ENCODE data around the gene EFCAB6. TPM values are rescaled to one million over a fixed set of nuclear protein-coding genes. Genes with fewer than 3 reads are reported as not detected.

EFCAB6 gene, protein sequence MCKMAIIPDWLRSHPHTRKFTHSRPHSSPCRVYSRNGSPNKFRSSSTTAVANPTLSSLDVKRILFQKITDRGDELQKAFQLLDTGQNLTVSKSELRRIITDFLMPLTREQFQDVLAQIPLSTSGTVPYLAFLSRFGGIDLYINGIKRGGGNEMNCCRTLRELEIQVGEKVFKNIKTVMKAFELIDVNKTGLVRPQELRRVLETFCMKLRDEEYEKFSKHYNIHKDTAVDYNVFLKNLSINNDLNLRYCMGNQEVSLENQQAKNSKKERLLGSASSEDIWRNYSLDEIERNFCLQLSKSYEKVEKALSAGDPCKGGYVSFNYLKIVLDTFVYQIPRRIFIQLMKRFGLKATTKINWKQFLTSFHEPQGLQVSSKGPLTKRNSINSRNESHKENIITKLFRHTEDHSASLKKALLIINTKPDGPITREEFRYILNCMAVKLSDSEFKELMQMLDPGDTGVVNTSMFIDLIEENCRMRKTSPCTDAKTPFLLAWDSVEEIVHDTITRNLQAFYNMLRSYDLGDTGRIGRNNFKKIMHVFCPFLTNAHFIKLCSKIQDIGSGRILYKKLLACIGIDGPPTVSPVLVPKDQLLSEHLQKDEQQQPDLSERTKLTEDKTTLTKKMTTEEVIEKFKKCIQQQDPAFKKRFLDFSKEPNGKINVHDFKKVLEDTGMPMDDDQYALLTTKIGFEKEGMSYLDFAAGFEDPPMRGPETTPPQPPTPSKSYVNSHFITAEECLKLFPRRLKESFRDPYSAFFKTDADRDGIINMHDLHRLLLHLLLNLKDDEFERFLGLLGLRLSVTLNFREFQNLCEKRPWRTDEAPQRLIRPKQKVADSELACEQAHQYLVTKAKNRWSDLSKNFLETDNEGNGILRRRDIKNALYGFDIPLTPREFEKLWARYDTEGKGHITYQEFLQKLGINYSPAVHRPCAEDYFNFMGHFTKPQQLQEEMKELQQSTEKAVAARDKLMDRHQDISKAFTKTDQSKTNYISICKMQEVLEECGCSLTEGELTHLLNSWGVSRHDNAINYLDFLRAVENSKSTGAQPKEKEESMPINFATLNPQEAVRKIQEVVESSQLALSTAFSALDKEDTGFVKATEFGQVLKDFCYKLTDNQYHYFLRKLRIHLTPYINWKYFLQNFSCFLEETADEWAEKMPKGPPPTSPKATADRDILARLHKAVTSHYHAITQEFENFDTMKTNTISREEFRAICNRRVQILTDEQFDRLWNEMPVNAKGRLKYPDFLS (N-terminal part only)
- under 1 TPM; 0.15 to 0.21 TPM for total RNA-seq

DNA sequence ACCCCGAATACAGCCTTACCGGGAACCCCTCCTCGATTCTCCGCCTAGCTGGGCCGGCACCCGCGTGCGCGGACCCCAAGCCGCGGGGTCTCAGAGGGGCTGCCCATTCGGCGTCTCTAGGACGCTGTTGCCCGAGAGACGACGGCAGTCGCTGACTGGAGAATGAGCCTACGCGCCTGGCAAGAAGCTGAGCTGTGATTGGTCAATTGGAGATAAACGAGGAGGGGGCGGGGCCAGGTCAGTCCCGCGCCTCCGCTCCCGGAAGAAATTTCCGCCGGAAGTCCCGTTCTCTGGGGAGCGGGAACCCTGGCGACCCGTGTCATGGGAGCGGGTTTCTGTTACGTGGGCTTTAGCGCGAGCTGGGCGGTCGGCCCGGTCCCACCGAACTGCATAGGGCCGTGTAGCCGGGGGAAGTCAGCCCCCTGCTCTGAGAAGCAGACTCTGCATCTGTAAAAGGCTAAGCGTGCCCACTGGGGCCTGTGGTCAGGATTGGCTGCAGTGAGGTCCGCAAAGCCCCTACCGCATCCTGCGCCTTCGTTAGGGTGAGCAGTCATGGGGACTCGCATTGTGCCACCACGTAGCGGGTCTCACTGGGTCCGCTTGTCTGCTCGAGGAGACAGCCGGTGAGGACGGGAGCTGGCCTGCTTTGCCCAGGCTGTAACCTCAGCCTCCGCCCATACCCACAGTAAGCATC, at the start of gene EFCAB6:
TSS of gene EFCAB6 (minus strand) at position 157 of the 694 bp plus-strand sequence. CDS start 29,987 bp downstream, outside the sequence.
- Mint-ChIP-seq H3K27ac (peak within 1 kb of the TSS; percentile 81), H3K4me1 (ENCODE audit: low read depth) (peaks cover 19% of the 10 kb centered on the region), H3K9me3 (no peaks in the 10 kb centered on the region), H3K27me3 (ENCODE audit: low read depth) (no peaks in the 10 kb centered on the region), H3K36me3 (ENCODE audit: low read depth) (peaks cover 11% of the 10 kb centered on the region), H3K4me3 (peak within 1 kb of the TSS; percentile 89)
- DNase-seq = peak; percentile 96
- CTCF ChIA-PET = interaction anchor here (1.7 kb wide), 1 partner anchor 100 kb away, joined by 4 read pairs; no protein-coding TSS in a partner anchor
- intact Hi-C loops (cut with micrococcal nuclease) = loop anchor here (2.0 kb wide), 1 partner anchor 145 kb away; no protein-coding TSS in a partner anchor

GRCh38 chr22:43861529-43861928, 49.4 kb upstream of the EFCAB6 start:
- H3K9me3 Mint-ChIP-seq = peaks cover 3% of the 10 kb centered on the region
- peaks cover 64% of the 10 kb centered on the region for H3K27me3 Mint-ChIP-seq (ENCODE audit: low read depth)
- H3K27ac Mint-ChIP-seq = no peak overlapping the region
- CTCF ChIA-PET = no interaction called here
- peaks cover 4% of the 10 kb centered on the region for H3K4me1 Mint-ChIP-seq (ENCODE audit: low read depth)
- no peak for DNase-seq
- H3K36me3 Mint-ChIP-seq (ENCODE audit: low read depth) = no peaks in the 10 kb centered on the region
- intact Hi-C loops (cut with micrococcal nuclease) = no loop called here
- H3K4me3 Mint-ChIP-seq = no peak overlapping the region

- H3K36me3 Mint-ChIP-seq (ENCODE audit: low read depth) = no peaks in the 10 kb centered on the region
- no peak overlapping the region for H3K27ac Mint-ChIP-seq
- H3K27me3 Mint-ChIP-seq (ENCODE audit: low read depth) = peaks cover 64% of the 10 kb centered on the region
- peaks cover 4% of the 10 kb centered on the region for H3K4me1 Mint-ChIP-seq (ENCODE audit: low read depth)
- intact Hi-C loops (cut with micrococcal nuclease) = no loop called here
- CTCF ChIA-PET = no interaction called here
- DNase-seq = no peak
- peaks cover 6% of the 10 kb centered on the region for H3K9me3 Mint-ChIP-seq
- no peak overlapping the region for H3K4me3 Mint-ChIP-seq
Observed at GRCh38 chr22:43860831-43861230, 48.7 kb upstream of the EFCAB6 start.

GRCh38 chr22:43860126-43860525, 48.0 kb upstream of the EFCAB6 start:
- no peak for DNase-seq
- CTCF ChIA-PET = no interaction called here
- intact Hi-C loops (cut with micrococcal nuclease) = no loop called here
- Mint-ChIP-seq H3K27ac (no peak overlapping the region), H3K27me3 (ENCODE audit: low read depth) (peaks cover 63% of the 10 kb centered on the region), H3K4me1 (ENCODE audit: low read depth) (peaks cover 4% of the 10 kb centered on the region), H3K36me3 (ENCODE audit: low read depth) (no peaks in the 10 kb centered on the region), H3K4me3 (no peak overlapping the region), H3K9me3 (peaks cover 6% of the 10 kb centered on the region)

DNA sequence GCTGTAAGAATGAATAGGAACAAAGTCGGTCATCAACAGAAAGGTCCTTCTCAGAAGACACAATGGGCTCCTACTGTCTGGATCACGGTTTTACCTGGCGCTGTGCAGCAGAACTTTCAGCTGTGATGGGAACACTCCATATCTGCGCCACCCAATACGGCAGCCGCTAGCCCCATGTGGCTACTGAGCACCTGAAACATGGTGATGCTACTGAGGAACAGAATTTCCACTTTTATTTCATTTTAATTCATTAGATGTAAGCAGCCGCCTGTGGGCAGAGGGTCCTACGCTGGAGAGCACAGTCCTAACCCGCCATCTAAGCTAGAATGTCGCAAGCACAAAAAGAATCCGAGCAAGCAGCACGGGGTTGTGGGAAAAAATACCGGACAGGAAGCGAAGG, 47.5 kb upstream of the EFCAB6 start:
- Mint-ChIP-seq H3K36me3 (ENCODE audit: low read depth) (no peaks in the 10 kb centered on the region), H3K4me1 (ENCODE audit: low read depth) (peaks cover 4% of the 10 kb centered on the region), H3K9me3 (peaks cover 6% of the 10 kb centered on the region), H3K27me3 (ENCODE audit: low read depth) (peaks cover 62% of the 10 kb centered on the region), H3K4me3 (no peak overlapping the region), H3K27ac (no peak overlapping the region)
- no peak for DNase-seq
- CTCF ChIA-PET = no interaction called here
- intact Hi-C loops (cut with micrococcal nuclease) = no loop called here

DNA sequence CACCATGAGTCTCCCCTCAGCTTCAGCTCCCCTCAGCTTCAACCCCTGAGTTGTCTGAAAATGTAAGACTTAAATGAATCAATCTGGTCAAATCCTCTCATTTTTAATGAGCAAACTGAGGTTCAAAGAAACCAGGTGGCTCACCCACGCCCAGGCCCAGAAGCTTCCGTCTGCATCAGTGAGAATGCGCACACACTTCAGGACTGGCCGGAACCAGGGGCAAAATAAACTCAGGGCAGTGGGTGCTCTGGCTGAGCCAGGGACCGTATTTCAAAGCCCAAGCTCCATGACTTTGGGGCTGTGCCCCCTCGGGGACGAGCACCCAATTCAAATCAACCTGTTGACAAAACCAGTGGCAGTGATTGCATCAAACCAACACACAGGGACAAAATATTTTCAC, 47.1 kb upstream of the EFCAB6 start:
- Mint-ChIP-seq H3K4me1 (ENCODE audit: low read depth) (peaks cover 4% of the 10 kb centered on the region), H3K27ac (no peak overlapping the region), H3K9me3 (peaks cover 6% of the 10 kb centered on the region), H3K36me3 (ENCODE audit: low read depth) (no peaks in the 10 kb centered on the region), H3K27me3 (ENCODE audit: low read depth) (peaks cover 58% of the 10 kb centered on the region), H3K4me3 (no peak overlapping the region)
- intact Hi-C loops (cut with micrococcal nuclease) = no loop called here
- CTCF ChIA-PET = no interaction called here
- no peak for DNase-seq

DNA sequence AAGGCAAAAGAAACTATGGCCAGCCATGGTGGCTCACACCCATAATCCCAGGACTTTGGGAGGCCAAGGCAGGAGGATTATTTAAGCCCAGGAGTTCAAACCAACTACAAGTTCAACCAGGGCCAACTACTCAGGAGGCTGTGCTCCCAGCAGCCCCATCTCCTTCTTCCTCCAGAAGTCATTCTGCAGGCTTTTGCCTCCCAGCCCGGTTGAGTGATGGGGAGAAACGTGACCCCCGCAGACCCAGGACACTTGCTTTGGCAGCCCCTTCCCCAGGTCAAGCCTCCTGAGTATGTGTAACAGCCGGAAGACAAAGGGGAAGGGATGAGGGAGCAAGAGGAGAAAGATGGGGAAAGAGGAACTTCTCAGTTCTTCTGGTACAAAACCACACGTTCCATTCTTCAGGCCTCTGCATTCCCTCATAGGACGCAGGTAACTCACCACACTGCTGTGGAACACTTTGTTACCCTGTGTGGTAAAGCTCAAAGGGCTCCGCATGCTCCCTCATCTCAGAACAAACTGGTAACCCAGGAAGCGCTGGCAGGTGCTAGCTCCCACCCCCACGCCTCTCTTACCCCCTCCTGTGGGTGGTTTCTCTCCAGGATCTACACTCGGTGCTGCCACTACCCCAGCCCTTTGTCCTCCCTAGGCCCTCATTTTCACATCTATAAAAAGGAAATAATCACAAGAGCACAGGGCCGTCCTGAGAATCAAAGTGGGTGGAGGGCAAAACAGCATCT, 46.2 kb upstream of the EFCAB6 start:
- Mint-ChIP-seq H3K27me3 (ENCODE audit: low read depth) (peaks cover 52% of the 10 kb centered on the region), H3K9me3 (peaks cover 6% of the 10 kb centered on the region), H3K4me1 (ENCODE audit: low read depth) (peaks cover 4% of the 10 kb centered on the region), H3K4me3 (no peak overlapping the region), H3K27ac (no peak overlapping the region), H3K36me3 (ENCODE audit: low read depth) (no peaks in the 10 kb centered on the region)
- CTCF ChIA-PET = no interaction called here
- intact Hi-C loops (cut with micrococcal nuclease) = no loop called here
- no peak for DNase-seq

GRCh38 chr22:43857367-43857766, 45.3 kb upstream of the EFCAB6 start:
- CTCF ChIA-PET = no interaction called here
- no peak overlapping the region for H3K4me3 Mint-ChIP-seq
- intact Hi-C loops (cut with micrococcal nuclease) = no loop called here
- no peaks in the 10 kb centered on the region for H3K36me3 Mint-ChIP-seq (ENCODE audit: low read depth)
- no peak overlapping the region for H3K27ac Mint-ChIP-seq
- DNase-seq = no peak
- no peaks in the 10 kb centered on the region for H3K4me1 Mint-ChIP-seq (ENCODE audit: low read depth)
- H3K27me3 Mint-ChIP-seq (ENCODE audit: low read depth) = peaks cover 48% of the 10 kb centered on the region
- H3K9me3 Mint-ChIP-seq = peaks cover 6% of the 10 kb centered on the region

GRCh38 chr22:43855431-43855830, 43.3 kb upstream of the EFCAB6 start:
- intact Hi-C loops (cut with micrococcal nuclease) = no loop called here
- Mint-ChIP-seq H3K27ac (no peak overlapping the region), H3K4me1 (ENCODE audit: low read depth) (no peaks in the 10 kb centered on the region)

GRCh38 chr22:43854786-43855271, 42.7 kb upstream of the EFCAB6 start:
- Mint-ChIP-seq H3K27me3 (ENCODE audit: low read depth) (peaks cover 39% of the 10 kb centered on the region), H3K4me3 (no peak overlapping the region), H3K9me3 (peaks cover 6% of the 10 kb centered on the region), H3K36me3 (ENCODE audit: low read depth) (no peaks in the 10 kb centered on the region), H3K4me1 (ENCODE audit: low read depth) (no peaks in the 10 kb centered on the region), H3K27ac (no peak overlapping the region)
- no peak for DNase-seq
- intact Hi-C loops (cut with micrococcal nuclease) = no loop called here
- CTCF ChIA-PET = no interaction called here

More at GRCh38 chr22:43855431-43855830, 43.3 kb upstream of the EFCAB6 start:
- Mint-ChIP-seq H3K9me3 (peaks cover 6% of the 10 kb centered on the region), H3K36me3 (ENCODE audit: low read depth) (no peaks in the 10 kb centered on the region), H3K27me3 (ENCODE audit: low read depth) (peaks cover 42% of the 10 kb centered on the region), H3K4me3 (no peak overlapping the region)
- CTCF ChIA-PET = no interaction called here
- no peak for DNase-seq

- Mint-ChIP-seq H3K27me3 (ENCODE audit: low read depth) (peaks cover 37% of the 10 kb centered on the region), H3K27ac (no peak overlapping the region), H3K36me3 (ENCODE audit: low read depth) (no peaks in the 10 kb centered on the region), H3K4me3 (no peak overlapping the region), H3K9me3 (peaks cover 6% of the 10 kb centered on the region), H3K4me1 (ENCODE audit: low read depth) (no peaks in the 10 kb centered on the region)
- intact Hi-C loops (cut with micrococcal nuclease) = no loop called here
- no peak for DNase-seq
- CTCF ChIA-PET = interaction anchor here (1.4 kb wide), 1 partner anchor 31 kb away, joined by 4 read pairs; no protein-coding TSS in a partner anchor
Observed at GRCh38 chr22:43854121-43854785, 42.1 kb upstream of the EFCAB6 start.
